NOMO-1 treated with DMSO at 0.1 percent for 48 hours (cell line): ENCODE measurements around the gene NPFFR1.

Source experiments
- DNase-seq: peaks from one replicate; lab custom pipeline; 2025; ENCODE audit not compliant: unreplicated experiment; lab: John Stamatoyannopoulos, UW

Gene NPFFR1

GRCh38 chr10:70315276-70315675, 31.5 kb upstream of the NPFFR1 start:
- DNase-seq: no peak

GRCh38 chr10:70312972-70313371, 29.2 kb upstream of the NPFFR1 start:
- DNase-seq: no peak

- DNase-seq: no peak
These were observed 28.4 kb upstream of the NPFFR1 start for GRCh38 chr10:70312249-70312648.

- no peak for DNase-seq
These were observed 27.9 kb upstream of the NPFFR1 start for GRCh38 chr10:70311698-70312097.

GRCh38 chr10:70309661-70310060, 25.9 kb upstream of the NPFFR1 start:
- no peak for DNase-seq

GRCh38 chr10:70308121-70309060, 24.6 kb upstream of the NPFFR1 start:
- DNase-seq: peak; percentile 37

- DNase-seq: no peak
These were observed 23.2 kb upstream of the NPFFR1 start for GRCh38 chr10:70306886-70307520.

- DNase-seq: peak; percentile 85
These were observed 22.4 kb upstream of the NPFFR1 start for GRCh38 chr10:70306181-70306705.

- DNase-seq: no peak
These were observed 19.9 kb upstream of the NPFFR1 start for GRCh38 chr10:70303730-70304129.

- DNase-seq: peak; percentile 96
These were observed 18.5 kb upstream of the NPFFR1 start for GRCh38 chr10:70302292-70302691.

GRCh38 chr10:70300908-70301597, 17.2 kb upstream of the NPFFR1 start:
- DNase-seq: no peak

GRCh38 chr10:70300461-70300860, 16.7 kb upstream of the NPFFR1 start:
- no peak for DNase-seq

- DNase-seq: no peak
These were observed 16.1 kb upstream of the NPFFR1 start for GRCh38 chr10:70299876-70300275.

GRCh38 chr10:70298393-70298792, 14.6 kb upstream of the NPFFR1 start:
- DNase-seq: no peak

GRCh38 chr10:70297224-70297623, 13.4 kb upstream of the NPFFR1 start:
- DNase-seq: no peak

- peak; percentile 23 for DNase-seq
These were observed 12.6 kb upstream of the NPFFR1 start for GRCh38 chr10:70296406-70296899.

- no peak for DNase-seq
These were observed 12.1 kb upstream of the NPFFR1 start for GRCh38 chr10:70295926-70296325.

- DNase-seq: no peak
These were observed 11.5 kb upstream of the NPFFR1 start for GRCh38 chr10:70295321-70295720.

GRCh38 chr10:70293169-70293843, 9.5 kb upstream of the NPFFR1 start:
- DNase-seq: no peak

- DNase-seq: no peak
These were observed 8.2 kb upstream of the NPFFR1 start for GRCh38 chr10:70292004-70292403.

GRCh38 chr10:70289739-70290138, 5.9 kb upstream of the NPFFR1 start:
- no peak for DNase-seq
